Suprapubic skin (tissue), 3 donors: ENCODE data around the gene CMSS1.

ENCODE experiments used
- EP300 ChIP-seq: sonication (generic); formaldehyde crosslinking; IDR thresholded peaks from one replicate; pipeline ENCODE4 v1.6.1; 2017; ENCODE audit warnings: antibody characterized with exemption
- POLR2A ChIP-seq, 2 donors: fragments of 450-650 bp; IDR thresholded peaks; one replicate each; pipeline ENCODE4 v1.6.1; 2017; ENCODE audit warnings: antibody characterized with exemption in 2 of 2, mild to moderate bottlenecking in 2 of 2, moderate library complexity in 2 of 2
- TF ChIP-seq, protein P1 (sequence below), 2 donors: fragments of 200-600 bp in 1 of 2; fragments of 450-650 bp in 1 of 2; sonication (generic) in 1 of 2; IDR thresholded peaks; one replicate each; pipeline ENCODE4 v1.5.1; 2016 to 2019; ENCODE audit warnings: antibody characterized with exemption in 2 of 2, mild to moderate bottlenecking in 1 of 2, moderate library complexity in 1 of 2

DNA sequence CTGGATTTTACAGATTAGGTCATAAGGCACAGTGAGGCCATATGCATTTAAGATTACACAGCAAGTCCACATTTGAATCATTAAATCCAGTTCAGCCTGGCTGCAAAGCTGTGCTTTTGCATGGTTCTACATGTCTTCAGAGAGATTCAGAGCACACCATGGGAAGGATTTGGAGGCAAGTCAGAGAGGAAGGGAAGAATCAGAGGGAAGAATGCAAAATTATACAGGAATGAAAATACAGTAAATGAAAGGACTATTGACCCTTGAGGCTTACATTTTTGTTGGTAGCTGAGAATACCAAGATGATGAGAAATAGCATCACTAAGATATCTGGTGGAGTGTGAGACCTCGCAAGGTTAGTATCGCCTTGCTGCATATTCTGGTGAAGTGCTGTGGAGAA is 282.8 kb downstream of the CMSS1 start:
- TF ChIP-seq, protein P1, sequence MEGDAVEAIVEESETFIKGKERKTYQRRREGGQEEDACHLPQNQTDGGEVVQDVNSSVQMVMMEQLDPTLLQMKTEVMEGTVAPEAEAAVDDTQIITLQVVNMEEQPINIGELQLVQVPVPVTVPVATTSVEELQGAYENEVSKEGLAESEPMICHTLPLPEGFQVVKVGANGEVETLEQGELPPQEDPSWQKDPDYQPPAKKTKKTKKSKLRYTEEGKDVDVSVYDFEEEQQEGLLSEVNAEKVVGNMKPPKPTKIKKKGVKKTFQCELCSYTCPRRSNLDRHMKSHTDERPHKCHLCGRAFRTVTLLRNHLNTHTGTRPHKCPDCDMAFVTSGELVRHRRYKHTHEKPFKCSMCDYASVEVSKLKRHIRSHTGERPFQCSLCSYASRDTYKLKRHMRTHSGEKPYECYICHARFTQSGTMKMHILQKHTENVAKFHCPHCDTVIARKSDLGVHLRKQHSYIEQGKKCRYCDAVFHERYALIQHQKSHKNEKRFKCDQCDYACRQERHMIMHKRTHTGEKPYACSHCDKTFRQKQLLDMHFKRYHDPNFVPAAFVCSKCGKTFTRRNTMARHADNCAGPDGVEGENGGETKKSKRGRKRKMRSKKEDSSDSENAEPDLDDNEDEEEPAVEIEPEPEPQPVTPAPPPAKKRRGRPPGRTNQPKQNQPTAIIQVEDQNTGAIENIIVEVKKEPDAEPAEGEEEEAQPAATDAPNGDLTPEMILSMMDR (IDR thresholded peaks at IDR 0.05) = no peak
- TF ChIP-seq EP300 (no peak), POLR2A (IDR thresholded peaks at IDR 0.05) (no peak)
